ENCODE results near the gene MICU1.
"Not testable (repeated sequence)": the region's sequence is repeated elsewhere in the genome, so short reads cannot be mapped to it uniquely, and the experiment has no call there.

The MICU1 gene

GRCh38 chr10:72336259-72337038 is 289.4 kb downstream of the MICU1 start:
- no peak for DNase-seq

GRCh38 chr10:72335394-72336258 is 290.3 kb downstream of the MICU1 start:
- DNase-seq = no peak

GRCh38 chr10:72334825-72335393 is 291.0 kb downstream of the MICU1 start:
- DNase-seq = no peak

- DNase-seq = no peak
These were observed 291.6 kb downstream of the MICU1 start for GRCh38 chr10:72334196-72334824.

GRCh38 chr10:72333112-72334015 is 292.5 kb downstream of the MICU1 start:
- DNase-seq = no peak

GRCh38 chr10:72332423-72333111 is 293.3 kb downstream of the MICU1 start:
- no peak for DNase-seq

GRCh38 chr10:72331575-72332422 is 294.1 kb downstream of the MICU1 start:
- no peak for DNase-seq

- no peak for DNase-seq
These were observed 295.8 kb downstream of the MICU1 start for GRCh38 chr10:72330069-72330426.

- no peak for DNase-seq
These were observed 296.4 kb downstream of the MICU1 start for GRCh38 chr10:72329290-72330068.

GRCh38 chr10:72328829-72329204 is 297.1 kb downstream of the MICU1 start:
- no peak for DNase-seq

GRCh38 chr10:72328045-72328828 is 297.6 kb downstream of the MICU1 start:
- DNase-seq = no peak

GRCh38 chr10:72326665-72327603 is 298.9 kb downstream of the MICU1 start:
- DNase-seq = not testable (repeated sequence)

- not testable (repeated sequence) for DNase-seq
These were observed 300.4 kb downstream of the MICU1 start for GRCh38 chr10:72325243-72326175.

- no peak for DNase-seq
These were observed 302.1 kb downstream of the MICU1 start for GRCh38 chr10:72323771-72324191.

- no peak for DNase-seq
These were observed 302.6 kb downstream of the MICU1 start for GRCh38 chr10:72323108-72323749.
